GM12892 (cell line): ENCODE measurements around the gene SHB.

Experiments used
- POLR2A ChIP-seq: IDR thresholded peaks from 2 replicates; pipeline ENCODE4 v1.6.1; 2011; ENCODE audit warnings: low read depth, low read length, control low read depth
- POLR2AphosphoS5 ChIP-seq: IDR thresholded peaks from 2 replicates; pipeline ENCODE4 v1.6.1; 2011; ENCODE audit warnings: low read depth, low read length, control low read depth

DNA sequence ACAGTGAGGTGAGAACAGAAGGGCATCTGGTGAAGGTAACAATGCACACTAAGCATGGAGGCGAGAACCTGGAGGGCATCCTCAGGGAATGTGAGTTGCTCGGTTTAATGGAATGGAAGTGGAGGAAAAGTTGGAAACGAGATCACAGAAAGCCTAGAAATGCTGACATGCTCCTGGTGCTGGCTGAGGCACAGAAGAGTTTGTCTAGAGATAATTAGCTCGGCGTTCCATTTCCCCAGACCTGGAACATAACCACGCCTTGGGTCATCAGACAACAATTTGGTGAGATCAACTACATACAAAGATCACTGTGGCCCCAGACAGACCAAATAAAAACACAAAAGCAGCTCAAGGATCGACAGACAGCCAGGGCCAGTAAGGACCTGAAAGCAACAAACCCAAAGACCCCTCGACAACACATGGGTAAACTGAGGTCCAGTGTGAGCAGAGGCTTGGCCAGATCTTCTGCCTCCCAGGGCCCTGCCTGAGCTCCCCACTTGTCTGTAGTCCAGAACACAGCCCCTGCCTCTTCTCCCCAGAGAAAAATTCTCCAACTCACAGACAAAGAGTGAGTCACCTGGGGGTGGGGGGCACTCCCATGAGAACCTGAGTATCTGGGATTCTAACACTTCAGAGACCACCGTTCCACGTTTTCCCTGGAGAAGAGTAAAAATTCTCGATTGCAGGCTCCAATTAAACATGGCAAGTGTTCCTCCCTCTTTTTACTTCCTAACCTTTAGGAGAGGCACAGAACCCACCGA is 52.5 kb downstream of the SHB start:
- TF ChIP-seq POLR2A (no peak), POLR2AphosphoS5 (no peak)
